Endometrial microvascular endothelial cells (primary cell): Measurements from ENCODE around the gene PPP4R4. TPM values are rescaled to one million over a fixed set of nuclear protein-coding genes. Genes with fewer than 3 reads are reported as not detected.

Experiments used
- in situ Hi-C: cut with HindIII; loops from 2 replicates; pipeline ENCODE4 v1.10.0; 2017; ENCODE audit warnings: low sequenced_read_pairs, low pct_unique_long_range_greater_than_20kb; ENCODE audit errors: inconsistent ontology term
- total RNA-seq: library from RNA; depleted of rRNA; stranded (reverse); fragments of >200 nt; gene quantifications from one replicate; pipeline ENCODE4 v1.2.3, GENCODE V29; 2015; ENCODE audit errors: inconsistent ontology term

Gene PPP4R4, protein sequence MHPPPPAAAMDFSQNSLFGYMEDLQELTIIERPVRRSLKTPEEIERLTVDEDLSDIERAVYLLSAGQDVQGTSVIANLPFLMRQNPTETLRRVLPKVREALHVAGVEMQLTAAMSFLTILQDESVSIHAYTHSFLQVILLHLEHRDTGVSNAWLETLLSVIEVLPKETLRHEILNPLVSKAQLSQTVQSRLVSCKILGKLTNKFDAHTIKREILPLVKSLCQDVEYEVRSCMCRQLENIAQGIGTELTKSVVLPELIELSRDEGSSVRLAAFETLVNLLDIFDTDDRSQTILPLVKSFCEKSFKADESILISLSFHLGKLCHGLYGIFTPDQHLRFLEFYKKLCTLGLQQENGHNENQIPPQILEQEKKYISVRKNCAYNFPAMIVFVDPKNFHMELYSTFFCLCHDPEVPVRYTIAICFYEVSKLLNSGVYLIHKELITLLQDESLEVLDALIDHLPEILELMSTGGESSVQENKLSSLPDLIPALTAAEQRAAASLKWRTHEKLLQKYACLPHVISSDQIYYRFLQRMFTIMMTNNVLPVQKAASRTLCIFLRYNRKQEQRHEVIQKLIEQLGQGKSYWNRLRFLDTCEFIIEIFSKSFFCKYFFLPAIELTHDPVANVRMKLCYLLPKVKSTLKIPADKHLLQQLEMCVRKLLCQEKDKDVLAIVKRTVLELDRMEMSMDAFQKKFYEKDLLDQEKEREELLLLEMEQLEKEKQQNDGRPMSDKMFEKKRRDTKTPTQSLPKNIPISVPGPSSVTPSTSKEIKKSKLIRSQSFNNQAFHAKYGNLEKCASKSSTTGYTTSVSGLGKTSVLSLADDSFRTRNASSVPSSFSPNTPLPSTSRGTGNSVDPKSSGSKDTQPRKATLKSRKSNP
- not detected for total RNA-seq

DNA sequence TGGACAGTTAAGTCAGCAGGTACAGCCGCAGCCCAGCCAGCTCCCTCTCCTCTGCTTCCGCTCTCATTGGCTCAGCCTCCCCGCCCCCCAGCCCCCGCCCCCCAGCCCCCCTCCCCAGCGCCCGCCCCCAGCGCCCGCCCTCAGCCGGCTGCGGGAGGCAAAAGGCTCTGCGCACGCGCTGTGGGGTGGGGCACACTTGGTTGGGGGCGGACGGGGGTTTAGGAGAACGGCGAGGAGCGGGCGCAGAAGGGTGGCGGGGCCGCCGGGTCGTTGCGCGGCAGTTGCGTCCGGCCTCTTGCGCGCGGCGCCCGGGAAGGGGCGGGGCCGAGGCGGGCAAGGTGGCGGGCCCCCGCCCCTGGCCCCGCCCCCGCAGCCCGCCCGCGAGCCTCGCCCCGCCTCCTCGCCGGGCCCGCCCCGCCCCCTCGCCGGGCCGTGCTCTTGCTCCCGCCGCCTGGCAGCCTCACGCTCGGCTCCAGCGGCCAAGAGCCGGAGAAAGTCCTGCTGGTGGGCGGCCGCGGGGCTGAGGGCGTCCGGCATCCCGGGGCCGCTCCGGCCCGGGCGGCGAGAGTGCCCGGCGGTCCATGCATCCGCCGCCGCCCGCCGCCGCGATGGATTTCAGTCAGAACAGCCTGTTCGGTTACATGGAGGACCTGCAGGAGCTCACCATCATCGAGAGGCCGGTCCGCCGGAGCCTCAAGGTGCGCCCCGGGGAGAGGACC lies at the start of gene PPP4R4:
Gene PPP4R4 (plus strand): TSS at position 438 of the 719 bp plus-strand sequence. CDS start 144 bp downstream, at position 582.
- in situ Hi-C loops, result no loop called here

DNA sequence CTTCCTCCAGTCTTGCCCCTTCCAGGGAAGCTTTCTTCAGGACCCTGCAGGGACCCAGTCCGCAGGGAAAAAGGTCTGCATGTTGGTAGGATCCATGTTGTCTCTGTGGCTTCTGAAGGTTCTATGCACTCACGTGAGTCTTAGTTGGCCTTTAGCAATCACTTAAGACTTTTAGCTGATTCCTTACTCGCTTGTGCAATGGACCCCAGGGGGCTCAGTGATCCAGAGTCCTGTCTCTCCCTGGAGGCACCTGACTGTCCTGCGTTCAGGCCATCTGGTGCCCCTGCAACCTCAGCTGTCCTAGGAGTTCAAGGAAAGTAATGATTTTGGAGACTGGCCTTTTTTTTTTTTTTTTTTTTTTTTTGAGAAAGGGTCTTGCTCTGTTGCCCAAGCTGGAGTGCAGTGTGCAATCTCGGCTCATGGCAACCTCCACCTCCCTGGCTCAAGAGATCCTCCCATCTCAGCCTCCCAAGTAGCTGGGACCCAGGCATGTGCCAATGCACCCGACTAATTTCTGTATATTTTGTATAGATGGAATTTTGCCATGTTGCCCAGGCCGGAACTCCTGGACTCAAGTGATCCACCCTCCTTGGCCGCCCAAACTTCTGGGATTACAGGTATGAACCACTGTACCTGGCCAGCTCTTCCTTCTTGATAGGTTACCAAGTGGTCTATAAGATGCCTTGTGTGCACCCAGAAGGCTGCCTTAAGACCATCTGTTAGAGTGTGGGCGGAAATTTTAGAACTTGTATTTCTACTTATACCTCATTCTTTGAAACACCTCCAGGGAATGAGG lies 49.3 kb upstream of the PPP4R4 start:
- in situ Hi-C loops, result no loop called here

DNA sequence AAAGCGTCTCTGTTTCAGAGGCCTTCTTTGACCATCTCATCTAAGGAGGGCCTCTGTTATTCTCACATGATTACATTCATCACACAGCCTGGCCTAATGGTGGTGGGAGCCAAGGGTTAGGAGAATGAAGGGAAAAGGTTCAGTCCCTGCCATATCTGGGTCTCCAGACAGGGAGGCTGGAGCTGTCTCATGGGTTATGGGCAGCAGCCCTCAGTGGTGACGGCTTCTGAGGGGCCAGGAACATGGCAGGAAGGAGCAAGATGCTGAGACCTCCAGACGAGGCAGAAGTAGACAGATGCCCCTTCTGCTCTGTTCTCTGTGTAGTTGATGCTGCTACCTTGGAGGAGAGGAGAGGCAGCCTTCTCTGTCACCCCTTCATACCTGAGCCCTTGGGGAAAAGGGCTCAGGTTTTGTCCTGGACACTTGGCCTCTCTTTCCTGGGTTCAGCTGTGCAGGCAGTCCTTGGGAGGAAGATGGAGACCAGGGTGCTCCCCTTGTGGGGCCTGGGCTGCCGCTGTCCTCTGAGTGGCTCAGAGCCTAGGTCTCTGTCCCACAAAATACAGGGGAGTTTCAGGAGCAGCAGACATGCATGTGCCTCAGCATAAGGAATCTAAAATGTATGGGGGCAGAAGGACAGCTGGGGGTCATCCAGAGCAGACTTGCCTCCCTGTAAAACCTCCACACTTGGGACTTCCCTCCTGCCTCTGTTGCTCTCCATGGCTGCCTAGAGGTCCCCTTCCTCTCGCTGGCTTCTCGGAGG lies 48.3 kb upstream of the PPP4R4 start:
- in situ Hi-C loops, result no loop called here

DNA sequence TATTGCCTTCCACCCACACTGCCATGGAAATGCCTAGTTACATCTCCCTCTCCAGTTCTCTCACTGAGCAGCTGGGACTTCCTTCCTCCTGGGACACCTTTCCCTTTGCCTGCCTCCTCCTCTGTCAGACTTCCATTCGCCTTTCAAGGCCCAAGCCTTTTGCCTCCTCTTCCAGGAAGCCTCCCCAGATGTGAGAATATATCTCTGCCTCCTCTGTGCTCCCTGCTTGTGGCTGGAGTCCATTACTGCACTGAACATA lies 47.8 kb upstream of the PPP4R4 start:
- in situ Hi-C loops, result no loop called here

DNA sequence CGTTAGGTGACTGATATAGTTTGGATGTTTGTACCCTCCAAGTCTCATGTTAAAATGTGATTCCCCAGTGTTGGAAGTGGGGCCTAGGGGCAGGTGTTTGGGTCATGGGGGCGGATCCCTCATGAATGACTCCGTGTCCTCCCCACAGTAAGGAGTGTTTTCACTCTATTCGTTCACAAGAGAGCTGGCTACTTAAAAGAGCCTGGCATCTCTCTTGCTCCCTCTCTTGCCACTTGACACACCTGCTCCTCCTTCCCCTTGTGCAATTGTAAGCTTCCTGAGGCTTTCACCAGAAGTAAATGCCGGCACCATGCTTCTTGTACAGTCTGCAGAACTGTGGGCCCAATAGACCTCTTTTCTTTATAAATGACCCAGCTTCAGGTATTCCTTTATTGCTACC lies 47.3 kb upstream of the PPP4R4 start:
- in situ Hi-C loops, result no loop called here

DNA sequence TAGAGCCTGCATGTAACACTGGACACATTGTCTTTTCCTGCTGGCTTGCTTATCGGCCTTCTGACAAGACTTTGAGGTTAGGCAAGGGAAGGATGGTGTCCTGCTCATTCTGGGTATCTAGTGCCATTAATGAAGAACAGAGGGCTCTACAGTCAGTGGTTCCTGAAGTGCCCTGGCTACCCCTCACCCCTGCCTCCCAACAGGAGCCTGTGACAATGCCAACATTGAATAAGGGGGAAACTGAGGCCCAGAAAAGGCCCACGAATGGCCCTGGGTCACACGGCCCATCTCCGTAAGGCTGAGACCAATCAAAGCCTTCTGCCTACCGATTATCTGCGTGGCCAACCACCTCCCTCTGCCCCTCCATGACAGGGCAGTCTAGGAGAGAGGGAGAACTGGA lies 46.8 kb upstream of the PPP4R4 start:
- in situ Hi-C loops, result no loop called here

DNA sequence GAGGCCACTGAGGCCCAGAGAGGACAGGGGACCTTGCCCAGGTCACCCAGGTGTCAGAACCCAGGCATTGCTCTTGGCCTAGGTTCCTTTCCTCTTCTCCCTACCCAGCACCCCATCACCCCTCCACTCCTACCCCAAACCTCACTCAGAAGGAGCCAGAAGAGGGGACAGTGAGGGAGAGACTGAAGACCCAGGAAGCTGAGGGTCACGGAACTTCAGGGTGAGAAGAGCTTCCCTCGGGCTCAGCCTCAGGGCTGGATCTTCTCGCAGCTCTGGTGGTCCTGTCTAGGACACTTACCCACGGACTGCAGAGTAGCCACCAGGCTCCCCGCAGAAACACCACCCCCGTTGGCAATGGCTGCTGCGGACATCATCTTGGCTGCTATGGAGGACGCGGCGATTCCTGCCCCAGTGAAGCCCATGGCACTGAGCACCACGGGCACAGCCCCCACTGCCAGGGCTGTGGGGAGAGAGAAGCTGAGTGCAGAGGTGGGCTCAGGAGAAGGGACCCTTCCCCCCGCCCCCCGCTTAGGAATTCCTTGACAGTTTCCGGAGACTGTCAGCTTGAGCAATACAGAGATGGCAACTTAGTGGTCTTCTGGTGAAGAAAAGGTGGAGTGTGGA lies 45.8 kb upstream of the PPP4R4 start:
- in situ Hi-C loops, result no loop called here

DNA sequence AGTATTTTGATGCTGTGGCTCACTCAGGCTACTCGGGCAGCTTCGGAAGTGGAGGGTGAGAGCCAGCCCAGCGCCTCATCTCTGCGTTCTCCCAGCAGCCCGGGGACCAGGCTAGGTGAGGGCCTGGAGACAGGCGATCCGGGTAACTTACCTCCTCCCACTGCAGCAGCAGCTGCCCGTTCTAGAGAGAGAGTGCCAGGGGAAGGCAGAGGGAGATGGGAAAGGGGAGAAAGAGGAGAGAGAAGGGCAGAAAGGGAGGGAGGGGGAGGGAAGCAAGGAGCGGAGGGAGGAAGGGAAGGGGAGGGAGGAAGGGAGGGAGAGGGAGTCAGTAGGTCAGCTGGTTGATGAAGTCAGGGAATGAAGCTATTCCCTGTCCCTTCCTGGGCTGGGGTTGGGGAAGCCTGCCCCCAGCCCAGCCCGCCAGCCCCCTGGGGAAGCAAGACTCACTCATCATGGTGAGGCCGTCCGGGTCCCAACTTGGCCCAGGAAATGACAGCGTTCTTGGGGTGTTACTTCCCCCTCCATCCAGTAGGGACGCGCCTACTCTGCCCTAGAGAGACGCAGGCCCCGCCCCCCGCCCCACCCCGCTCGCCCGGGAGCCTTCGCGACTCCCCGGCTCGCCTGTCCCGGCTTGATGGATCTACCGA lies 44.9 kb upstream of the PPP4R4 start, which contains the start of gene IFI27L2:
Gene IFI27L2 (minus strand): TSS at position 494 of the 647 bp plus-strand sequence. CDS start 40 bp downstream, at position 454.
- in situ Hi-C loops, result no loop called here

DNA sequence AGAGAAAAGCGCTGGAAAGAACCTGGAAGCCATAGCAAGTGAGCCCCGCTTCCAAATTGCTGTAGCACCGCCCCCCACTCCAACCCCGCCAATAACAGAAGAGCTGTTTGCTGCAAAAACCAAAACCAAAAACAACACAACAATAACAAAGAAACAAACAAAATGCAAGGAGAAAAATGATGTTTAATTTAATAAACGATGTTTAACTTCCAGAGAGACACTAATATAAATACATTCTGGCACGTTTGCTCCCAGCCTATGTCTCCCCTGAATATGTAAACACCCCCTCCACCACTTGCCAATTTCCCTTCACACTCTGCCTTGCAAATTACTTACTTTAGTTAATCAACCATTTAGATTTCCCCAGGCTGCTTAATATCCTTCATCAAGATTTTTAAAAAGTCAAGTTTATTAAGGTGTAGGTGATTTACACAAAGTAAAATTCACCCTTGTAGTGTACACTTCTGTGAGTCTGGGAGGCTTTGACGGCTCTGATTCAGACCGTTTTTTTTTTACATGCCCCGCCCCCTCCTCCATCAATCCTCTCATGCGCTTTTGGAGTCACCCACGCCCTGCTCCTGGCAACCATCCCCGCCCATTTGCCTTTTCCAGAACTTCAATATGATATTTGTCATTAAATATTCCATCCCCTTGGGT lies 44.2 kb upstream of the PPP4R4 start:
- in situ Hi-C loops, result no loop called here

DNA sequence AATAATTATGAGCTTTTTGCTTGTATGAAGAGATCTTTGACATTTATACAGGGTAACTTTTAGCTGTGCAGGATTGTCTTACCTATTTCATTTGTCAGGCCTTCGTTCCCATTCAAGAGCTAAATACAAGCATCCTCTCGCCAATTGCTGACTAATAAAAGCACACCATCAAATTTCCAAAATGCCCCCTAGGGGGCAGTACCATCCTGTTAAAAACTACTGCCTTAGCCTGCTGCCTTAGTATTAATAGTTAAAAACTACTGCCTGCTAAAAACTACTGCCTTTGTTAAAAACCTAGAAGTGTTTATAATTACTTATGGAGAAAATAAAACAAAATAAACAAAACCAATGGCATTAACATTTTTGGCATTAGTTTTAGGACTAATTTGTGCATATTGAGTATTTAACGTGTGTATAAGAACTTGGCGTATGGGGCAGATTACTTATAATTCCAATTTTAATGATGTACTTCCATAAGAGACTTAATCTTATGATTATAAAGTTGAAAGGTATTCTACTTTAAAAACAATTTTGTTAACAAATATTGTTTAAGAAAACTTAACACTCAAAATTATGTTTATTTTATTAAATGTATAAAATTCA lies 41.7 kb upstream of the PPP4R4 start:
- in situ Hi-C loops, result no loop called here

DNA sequence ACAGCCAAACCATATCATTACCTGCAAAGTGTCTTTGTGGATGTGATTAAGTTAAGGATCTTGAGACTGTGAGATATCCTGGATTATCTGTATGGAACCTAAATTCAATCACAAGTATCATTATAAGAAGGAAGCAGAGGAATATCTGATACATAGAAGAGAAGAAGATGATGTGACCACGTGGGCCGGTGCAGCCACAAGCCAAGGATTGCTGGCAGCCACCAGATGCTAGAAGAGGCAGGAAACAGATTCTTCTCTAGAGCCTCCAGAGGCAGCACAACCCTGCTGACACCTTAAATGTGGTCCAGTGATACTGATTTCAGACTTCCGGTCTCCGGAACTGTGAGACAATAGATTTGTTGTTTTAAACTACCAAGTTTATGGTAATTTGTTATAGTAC lies 38.6 kb upstream of the PPP4R4 start:
- in situ Hi-C loops, result no loop called here

DNA sequence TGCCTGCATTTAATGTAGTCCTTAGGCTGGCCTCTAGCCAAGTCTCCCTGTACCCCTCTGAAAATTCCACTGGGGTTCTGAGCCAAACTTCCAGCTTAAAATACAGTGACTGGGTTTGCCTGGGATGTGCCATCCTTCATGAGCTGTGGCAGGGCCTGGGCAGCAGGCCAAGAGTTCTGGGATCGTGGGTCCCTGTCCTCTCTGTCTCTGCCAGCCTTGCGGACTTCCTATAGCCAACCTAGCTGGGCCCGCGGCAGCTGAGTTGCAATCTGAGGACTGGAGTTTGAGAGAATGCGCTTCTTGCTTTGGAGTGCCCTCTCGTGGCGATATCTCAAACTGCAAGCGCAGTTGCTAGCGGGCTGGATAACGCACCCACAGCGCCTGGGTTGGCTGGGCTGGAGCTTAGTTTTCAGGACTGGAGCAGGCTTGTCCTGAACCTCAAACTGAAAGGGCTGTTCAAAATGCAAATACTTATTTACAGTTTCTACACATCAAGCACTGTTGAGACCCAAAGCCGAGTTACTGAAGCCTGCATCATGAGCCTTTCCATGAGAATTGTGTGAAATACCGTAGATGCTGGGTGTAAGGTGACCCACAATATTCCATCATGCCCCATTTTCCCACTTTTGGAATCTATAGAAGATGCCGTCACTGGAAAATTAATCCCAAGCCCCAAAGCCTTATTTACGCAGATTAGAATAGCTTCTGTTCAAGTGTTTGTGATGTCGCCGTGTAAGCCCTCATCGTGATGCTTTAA lies 37.4 kb upstream of the PPP4R4 start:
- in situ Hi-C loops, result no loop called here

DNA sequence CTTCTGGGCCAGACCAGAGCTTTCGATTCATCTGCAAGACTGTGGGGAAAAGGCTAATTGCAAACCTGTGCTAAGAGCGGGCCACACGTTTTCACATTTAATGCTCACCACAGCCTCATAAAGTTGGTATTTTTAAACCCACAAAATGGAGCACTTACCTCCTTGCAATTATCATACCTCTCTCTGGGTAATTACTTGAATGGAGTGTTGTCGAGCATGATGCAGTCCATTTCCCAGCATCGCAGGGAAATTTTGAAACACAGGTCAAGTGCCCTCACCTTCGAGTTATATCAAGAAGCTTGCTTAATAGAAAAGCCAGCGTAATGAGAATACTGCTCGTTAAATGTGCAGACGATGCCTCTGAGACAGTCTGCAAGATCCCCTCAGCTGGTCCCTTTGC lies 35.9 kb upstream of the PPP4R4 start:
- in situ Hi-C loops, result no loop called here

DNA sequence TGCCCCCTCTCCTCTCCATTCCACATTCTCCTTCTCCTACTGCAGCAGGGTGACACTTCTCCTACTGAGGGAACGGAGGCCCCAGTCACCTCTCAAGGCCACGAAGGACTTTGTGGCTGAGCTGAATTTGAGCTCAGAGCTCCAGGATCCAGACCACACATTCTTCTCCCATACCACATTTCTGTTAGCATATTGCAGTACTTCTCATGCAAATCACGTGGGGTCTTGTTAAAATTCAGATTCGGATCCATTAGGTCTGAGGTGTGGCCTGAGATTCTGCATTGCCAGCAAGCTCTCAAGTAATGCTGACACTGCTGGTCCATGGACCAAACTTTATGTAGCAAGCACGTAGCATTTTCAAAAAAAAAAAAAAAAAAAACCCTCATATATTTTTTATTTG lies 35.1 kb upstream of the PPP4R4 start:
- in situ Hi-C loops, result no loop called here

DNA sequence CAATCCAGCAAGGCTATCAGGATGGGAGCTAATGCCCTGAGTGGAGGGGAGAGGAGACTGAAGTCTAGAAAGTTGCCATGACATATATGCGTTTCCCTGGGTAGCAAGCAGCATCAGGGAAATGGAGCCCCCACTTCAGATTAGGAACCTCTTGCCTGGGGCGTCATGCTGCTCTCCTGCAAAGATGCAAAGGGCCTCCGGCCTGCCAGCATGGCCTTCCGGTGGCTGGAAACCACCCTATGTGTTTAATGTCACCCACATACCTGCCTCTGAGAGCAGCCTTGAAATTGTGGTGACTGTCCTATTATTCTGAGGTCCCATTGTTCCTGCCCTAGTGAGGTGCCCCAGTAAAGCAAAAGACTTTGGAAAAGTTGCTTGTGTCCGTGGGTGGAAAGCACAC lies 34.7 kb upstream of the PPP4R4 start:
- in situ Hi-C loops, result no loop called here

DNA sequence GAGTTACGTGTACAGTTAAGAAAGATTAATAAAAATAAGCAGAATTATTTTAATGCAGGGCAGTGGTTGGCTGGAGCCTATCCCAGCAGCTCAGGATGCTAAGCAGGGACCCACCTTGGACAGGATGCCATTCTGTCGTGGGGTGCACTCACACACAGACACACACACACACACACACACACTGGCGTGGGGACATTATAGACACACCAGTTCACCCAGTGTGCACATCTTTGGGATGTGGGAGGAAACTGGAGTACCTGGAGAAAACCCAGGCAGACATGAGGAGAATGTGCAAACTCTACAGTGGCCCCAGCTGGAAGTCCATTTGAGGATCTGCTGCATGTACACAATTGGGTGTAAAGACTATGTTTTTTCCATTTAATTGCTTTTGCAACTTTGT lies 31.9 kb upstream of the PPP4R4 start:
- in situ Hi-C loops, result no loop called here
